NT2/D1 (cell line): Measurements from ENCODE around the gene FBLN5.

ENCODE experiments used
- SUZ12 ChIP-seq: IDR thresholded peaks from 2 replicates; pipeline ENCODE4 v1.6.1; 2011; ENCODE audit not compliant: insufficient read length, insufficient read depth; ENCODE audit errors: extremely low read depth
- YY1 ChIP-seq: IDR thresholded peaks from 2 replicates; pipeline ENCODE4 v1.6.1; 2011; ENCODE audit not compliant: insufficient read length, insufficient read depth

DNA sequence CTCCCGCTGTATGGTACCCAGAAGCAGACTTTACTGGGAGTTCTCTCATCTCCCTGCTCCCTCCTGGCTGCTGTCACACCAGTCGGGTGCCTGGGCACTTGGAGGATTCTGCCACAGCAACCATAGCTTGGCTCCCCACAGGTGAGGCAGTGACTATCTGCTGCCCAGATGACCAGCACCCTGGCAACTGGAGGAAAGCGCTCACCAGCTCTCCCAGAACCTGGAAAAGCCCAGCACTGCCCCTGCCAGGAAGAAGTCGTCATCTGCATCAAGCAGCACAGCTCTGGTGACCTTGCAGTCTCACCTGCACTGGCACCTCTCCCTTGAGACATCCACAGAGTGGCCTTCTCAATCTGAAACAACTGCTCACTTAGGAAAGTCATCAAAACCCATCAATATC is 48.3 kb downstream of the FBLN5 start:
- TF ChIP-seq YY1 (no peak), SUZ12 (no peak)
